Measurements from ENCODE around the gene CLEC1B. TPM values are rescaled to one million over a fixed set of nuclear protein-coding genes. Genes with fewer than 3 reads are reported as not detected.

The CLEC1B gene
- total and polyA plus RNA-seq, 9 of the 15 experiments (the other 6 are each of a cell fraction or from before 2014, with no cell fraction given) = not detected

DNA sequence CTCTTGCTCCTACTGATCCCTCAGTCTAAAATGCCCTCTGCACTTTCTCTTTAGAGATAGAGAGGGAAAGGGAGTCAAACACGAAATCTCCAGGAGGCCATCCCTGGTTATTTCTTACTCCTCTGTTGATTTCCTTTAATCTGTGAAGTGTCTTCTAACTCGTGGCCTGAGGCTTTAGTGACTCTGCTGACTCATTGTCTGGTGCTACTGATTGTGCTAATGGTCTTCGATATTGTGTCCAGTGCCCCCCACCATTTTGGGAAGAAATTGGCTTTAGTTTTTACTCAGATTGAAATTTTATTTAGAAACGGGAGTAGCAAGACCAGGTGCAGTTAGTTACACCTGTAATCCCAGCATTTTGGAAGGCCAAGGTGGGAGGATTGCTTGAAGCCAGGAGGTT, 32.4 kb upstream of the CLEC1B start (continued):
- TF ChIP-seq EZH2 (IDR thresholded peaks at IDR 0.05; ENCODE audit: borderline replicate concordance, low read depth, low read length) (no peak), NUFIP1 (IDR thresholded peaks at IDR 0.05; ENCODE audit: partially characterized antibody) (no peak), HDAC6 (IDR thresholded peaks at IDR 0.05; ENCODE audit: low read depth, low read length) (no peak), CBFA2T2 (conservative IDR thresholded peaks at IDR 0.05) (no peak), BACH1 (tag; IDR thresholded peaks at IDR 0.05) (peak; percentile 44; the same call in 1 of the 2 replicates), RBBP5 (IDR thresholded peaks at IDR 0.05; ENCODE audit: borderline replicate concordance, insufficient read depth, low read length, poor library complexity, severe bottlenecking) (no peak), PRMT5 (CRISPR knock-in tag; IDR thresholded peaks at IDR 0.05) (no peak), C11orf30 (IDR thresholded peaks at IDR 0.05; ENCODE audit: low read depth) (peak; percentile 54; the same call in 1 of the 2 replicates), XRCC5 (IDR thresholded peaks at IDR 0.05; ENCODE audit: low read depth, low read length) (no peak), NONO (IDR thresholded peaks at IDR 0.05; ENCODE audit: low read depth in 2 of 2, low read length in 1 of 2) (no peak), HSF4 (CRISPR knock-in tag; IDR thresholded peaks at IDR 0.05; ENCODE audit: borderline replicate concordance) (no peak), MAFG (tag; conservative IDR thresholded peaks at IDR 0.05) (peak; percentile 76), MECOM (CRISPR knock-in tag; IDR thresholded peaks at IDR 0.05) (no peak), FOXA3 (CRISPR knock-in tag; conservative IDR thresholded peaks at IDR 0.05 in 1 of 2, IDR thresholded peaks at IDR 0.05 in 1 of 2) (no peak), ZNF695 (CRISPR knock-in tag; IDR thresholded peaks at IDR 0.05) (no peak), CSDE1 (IDR thresholded peaks at IDR 0.05) (no peak), ZC3H8 (IDR thresholded peaks at IDR 0.05) (no peak), CBFA2T3 (IDR thresholded peaks at IDR 0.05) (peak; percentile 51; the same call in 1 of the 2 replicates), NEUROD1 (IDR thresholded peaks at IDR 0.05; ENCODE audit: borderline replicate concordance, low read depth, low read length, partially characterized antibody) (no peak), ZNF316 (IDR thresholded peaks at IDR 0.05) (0 out of 2 replicates have a peak, but pooled peaks have one; percentile 21)
- TF ChIP-seq, protein P1, sequence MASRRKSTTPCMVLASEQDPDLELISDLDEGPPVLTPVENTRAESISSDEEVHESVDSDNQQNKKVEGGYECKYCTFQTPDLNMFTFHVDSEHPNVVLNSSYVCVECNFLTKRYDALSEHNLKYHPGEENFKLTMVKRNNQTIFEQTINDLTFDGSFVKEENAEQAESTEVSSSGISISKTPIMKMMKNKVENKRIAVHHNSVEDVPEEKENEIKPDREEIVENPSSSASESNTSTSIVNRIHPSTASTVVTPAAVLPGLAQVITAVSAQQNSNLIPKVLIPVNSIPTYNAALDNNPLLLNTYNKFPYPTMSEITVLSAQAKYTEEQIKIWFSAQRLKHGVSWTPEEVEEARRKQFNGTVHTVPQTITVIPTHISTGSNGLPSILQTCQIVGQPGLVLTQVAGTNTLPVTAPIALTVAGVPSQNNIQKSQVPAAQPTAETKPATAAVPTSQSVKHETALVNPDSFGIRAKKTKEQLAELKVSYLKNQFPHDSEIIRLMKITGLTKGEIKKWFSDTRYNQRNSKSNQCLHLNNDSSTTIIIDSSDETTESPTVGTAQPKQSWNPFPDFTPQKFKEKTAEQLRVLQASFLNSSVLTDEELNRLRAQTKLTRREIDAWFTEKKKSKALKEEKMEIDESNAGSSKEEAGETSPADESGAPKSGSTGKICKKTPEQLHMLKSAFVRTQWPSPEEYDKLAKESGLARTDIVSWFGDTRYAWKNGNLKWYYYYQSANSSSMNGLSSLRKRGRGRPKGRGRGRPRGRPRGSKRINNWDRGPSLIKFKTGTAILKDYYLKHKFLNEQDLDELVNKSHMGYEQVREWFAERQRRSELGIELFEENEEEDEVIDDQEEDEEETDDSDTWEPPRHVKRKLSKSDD (conservative IDR thresholded peaks at IDR 0.05; ENCODE audit: low read length) = no peak
- TF ChIP-seq, protein P2, sequence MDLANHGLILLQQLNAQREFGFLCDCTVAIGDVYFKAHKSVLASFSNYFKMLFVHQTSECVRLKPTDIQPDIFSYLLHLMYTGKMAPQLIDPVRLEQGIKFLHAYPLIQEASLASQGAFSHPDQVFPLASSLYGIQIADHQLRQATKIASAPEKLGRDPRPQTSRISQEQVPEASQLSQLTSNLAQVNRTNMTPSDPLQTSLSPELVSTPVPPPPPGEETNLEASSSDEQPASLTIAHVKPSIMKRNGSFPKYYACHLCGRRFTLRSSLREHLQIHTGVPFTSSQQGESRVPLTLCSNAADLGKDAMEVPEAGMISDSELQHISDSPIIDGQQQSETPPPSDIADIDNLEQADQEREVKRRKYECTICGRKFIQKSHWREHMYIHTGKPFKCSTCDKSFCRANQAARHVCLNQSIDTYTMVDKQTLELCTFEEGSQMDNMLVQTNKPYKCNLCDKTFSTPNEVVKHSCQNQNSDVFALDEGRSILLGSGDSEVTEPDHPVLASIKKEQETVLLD (IDR thresholded peaks at IDR 0.05) = no peak
- TF ChIP-seq, protein P3, sequence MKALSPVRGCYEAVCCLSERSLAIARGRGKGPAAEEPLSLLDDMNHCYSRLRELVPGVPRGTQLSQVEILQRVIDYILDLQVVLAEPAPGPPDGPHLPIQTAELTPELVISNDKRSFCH (CRISPR knock-in tag; IDR thresholded peaks at IDR 0.05) = no peak
- TF ChIP-seq, protein P3 (tag; IDR thresholded peaks at IDR 0.05) = no peak
- TF ChIP-seq, protein P4, sequence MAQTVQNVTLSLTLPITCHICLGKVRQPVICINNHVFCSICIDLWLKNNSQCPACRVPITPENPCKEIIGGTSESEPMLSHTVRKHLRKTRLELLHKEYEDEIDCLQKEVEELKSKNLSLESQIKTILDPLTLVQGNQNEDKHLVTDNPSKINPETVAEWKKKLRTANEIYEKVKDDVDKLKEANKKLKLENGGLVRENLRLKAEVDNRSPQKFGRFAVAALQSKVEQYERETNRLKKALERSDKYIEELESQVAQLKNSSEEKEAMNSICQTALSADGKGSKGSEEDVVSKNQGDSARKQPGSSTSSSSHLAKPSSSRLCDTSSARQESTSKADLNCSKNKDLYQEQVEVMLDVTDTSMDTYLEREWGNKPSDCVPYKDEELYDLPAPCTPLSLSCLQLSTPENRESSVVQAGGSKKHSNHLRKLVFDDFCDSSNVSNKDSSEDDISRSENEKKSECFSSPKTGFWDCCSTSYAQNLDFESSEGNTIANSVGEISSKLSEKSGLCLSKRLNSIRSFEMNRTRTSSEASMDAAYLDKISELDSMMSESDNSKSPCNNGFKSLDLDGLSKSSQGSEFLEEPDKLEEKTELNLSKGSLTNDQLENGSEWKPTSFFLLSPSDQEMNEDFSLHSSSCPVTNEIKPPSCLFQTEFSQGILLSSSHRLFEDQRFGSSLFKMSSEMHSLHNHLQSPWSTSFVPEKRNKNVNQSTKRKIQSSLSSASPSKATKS (CRISPR knock-in tag; IDR thresholded peaks at IDR 0.05) = no peak
